PFSK-1 (cell line): ENCODE results near the gene CCSER2.

Experiments
- FOXP2 ChIP-seq: optimal IDR thresholded peaks from 2 replicates; pipeline ENCODE3; 2011; ENCODE audit warnings: borderline replicate concordance, control low read depth, inconsistent platforms; ENCODE audit not compliant: insufficient read depth; ENCODE audit errors: extremely low read length, extremely low read depth
- POLR2AphosphoS5 ChIP-seq: IDR thresholded peaks from 2 replicates; pipeline ENCODE4 v1.6.1; 2012; ENCODE audit warnings: low read depth, mild to moderate bottlenecking, control low read depth, low read length, moderate library complexity
- REST ChIP-seq, 2 experiments: IDR thresholded peaks; 2 replicates each; pipeline versions ENCODE4 v1.6.1 to v1.8.0; 2011 to 2012; ENCODE audit warnings: low read depth in 2 of 2, low read length in 2 of 2, control low read depth in 1 of 2, inconsistent platforms in 1 of 2, mild to moderate bottlenecking in 1 of 2, moderate library complexity in 1 of 2; ENCODE audit not compliant: insufficient read depth in 1 of 2
- SIN3A ChIP-seq: IDR thresholded peaks from 2 replicates; pipeline ENCODE4 v1.6.1; 2012; ENCODE audit warnings: mild to moderate bottlenecking, low read length, moderate library complexity, borderline replicate concordance; ENCODE audit not compliant: insufficient read depth
- TAF1 ChIP-seq: IDR thresholded peaks from 2 replicates; pipeline ENCODE4 v1.6.1; 2012; ENCODE audit warnings: low read length, control low read depth, borderline replicate concordance; ENCODE audit not compliant: insufficient read depth

GRCh38 chr10:84289521-84290200, 38.7 kb upstream of the CCSER2 start:
- TF ChIP-seq POLR2AphosphoS5 (no peak), TAF1 (no peak), REST (IDR thresholded peaks at IDR 0.05; ENCODE audit: insufficient read depth in 1 of 2, low read depth in 2 of 2, low read length in 2 of 2) (no peak), SIN3A (no peak), FOXP2 (no peak)
